HG02759 (cell line): ENCODE measurements around the gene POFUT1.
"Not testable (repeated sequence)": the region's sequence is repeated elsewhere in the genome, so short reads cannot be mapped to it uniquely, and the experiment has no call there.

Experiments
- ATAC-seq: cut with Tn5 transposase; IDR thresholded peaks from one replicate; pipeline ENCODE4 v1.9.1; 2021; ENCODE audit warnings: mild to moderate bottlenecking, moderate library complexity; ENCODE audit not compliant: unreplicated experiment

The POFUT1 gene

DNA sequence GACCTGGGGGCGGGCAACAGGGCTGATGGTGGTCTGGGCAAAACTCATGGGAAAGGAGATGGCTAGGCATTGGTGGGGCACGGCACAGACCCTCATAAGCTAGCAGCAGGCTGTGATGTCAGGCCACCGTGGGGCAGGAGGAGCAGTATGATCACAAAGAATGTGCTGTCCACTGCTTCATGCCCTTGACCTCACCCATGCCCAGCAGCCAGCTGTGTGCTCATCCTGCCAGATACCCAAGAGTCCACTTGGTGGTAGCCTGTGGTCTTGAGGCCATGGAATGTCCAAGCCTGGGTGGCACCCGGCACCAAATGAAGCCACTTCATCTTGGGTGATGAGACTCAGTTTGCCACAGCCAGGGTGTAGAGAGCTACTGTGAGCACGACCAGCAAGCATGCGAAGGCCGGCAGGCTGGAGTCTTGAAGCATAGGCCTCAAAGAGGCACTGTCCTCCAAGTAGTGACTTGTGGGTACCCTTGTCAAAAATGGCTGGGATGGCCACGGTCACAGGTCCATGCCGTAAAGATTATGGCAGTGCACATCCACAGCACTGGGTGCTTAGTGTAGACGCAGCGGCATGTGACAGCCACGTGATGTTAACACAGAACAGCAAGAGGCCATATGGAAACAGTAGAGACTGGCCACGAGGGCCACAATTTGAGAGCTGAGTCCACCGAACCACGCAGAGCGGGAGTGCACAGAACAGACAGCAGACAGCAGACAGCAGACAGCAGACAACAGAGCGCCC lies 19.1 kb upstream of the POFUT1 start:
- ATAC-seq = no peak

DNA sequence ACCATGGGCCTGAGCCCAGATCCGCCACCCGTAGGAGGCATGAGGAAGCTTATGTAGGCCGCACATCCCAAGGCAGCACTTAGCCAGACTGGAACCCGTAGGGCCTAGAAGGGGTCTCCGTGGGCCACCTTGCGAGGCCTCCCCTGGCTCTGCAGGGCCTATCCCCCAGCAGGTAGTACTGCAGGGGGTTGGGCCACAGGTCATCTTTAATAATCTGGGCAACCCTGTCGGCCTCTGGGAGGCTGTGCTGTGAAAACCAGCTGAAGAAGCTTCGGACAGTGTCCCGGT lies 18.6 kb upstream of the POFUT1 start:
- no peak for ATAC-seq

DNA sequence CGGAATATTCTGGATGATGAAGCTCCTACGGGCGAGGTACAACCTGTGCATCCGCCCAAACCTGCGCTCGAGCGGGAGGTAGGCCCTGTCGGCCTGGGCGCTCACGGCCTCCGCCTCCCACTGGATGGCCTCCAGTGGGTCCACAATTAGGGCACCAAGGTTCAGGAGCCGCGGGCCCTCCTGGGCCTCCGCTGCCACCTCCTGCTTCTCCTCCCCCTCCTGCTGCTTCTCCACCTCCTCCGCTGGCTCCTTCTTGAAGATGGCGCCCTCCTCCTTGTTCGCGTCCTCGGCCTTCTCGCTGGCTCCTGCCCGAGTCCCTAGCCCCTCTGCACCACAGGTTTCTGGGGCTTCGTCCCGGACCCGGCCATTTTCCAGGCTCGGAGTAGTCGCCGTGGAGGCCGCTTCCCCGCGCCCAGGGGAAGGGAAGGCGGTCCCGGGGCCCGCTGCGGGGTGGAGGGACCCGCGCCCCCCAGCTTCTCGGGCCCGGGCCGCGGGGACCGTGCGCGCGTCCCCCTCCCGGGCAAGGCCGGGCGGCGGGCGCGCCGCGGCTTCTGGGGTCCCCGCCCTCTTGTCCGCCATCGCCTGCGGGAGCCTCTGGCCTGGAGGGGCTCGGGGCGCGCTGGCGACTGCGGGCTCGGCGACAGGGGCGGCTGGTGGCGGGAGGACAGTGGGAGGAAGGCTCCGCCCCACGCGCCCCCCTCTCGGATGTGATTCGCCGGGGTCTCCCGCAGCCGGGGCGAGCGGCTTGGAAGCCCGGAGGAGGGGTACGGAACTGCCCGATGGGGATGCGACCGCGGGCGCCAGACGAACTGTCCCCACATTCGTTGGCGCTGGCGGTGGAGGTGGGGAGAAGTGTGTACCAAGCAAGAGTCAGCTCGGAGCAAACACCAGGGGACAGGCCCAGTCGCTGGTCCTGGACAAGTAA lies 17.7 kb upstream of the POFUT1 start:
- ATAC-seq = no peak

DNA sequence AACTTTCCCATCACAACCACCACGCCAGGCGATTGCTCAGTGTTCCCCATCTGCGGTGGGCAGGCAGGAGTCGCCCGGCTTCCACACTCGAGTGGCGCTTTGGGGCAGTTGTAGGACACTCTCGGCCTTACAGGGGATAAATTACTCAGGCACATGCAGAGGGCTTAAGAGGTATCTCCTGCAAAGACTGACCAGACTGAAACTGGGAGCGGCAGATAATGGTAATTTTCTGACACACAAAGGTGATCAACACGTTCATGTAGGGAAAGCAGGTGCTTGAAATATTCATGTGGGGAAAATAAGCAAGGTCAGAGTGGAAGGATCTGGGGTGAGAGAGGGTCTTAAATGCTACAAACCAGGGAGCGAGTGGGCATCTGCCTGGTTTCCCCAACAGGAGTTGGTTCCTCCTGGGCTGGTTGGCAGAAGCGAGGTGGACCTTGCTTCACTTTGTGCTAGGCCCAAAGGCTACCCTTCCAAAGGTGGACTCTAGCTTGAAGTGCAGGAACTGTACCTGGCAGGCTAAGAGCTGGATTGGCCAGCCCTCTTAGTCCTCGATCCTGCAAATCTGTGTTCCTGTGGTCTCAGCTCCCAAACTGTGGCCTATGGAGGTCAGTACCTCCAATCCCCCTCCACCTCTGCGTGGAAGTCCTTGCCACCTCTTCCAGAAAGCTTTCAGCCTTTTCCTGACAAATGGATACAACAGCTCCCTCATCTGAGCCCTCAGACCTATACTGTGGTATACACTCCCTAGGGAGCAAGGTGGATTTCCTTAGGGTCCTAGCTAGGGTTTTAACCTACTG lies 16.9 kb upstream of the POFUT1 start:
- ATAC-seq = no peak

DNA sequence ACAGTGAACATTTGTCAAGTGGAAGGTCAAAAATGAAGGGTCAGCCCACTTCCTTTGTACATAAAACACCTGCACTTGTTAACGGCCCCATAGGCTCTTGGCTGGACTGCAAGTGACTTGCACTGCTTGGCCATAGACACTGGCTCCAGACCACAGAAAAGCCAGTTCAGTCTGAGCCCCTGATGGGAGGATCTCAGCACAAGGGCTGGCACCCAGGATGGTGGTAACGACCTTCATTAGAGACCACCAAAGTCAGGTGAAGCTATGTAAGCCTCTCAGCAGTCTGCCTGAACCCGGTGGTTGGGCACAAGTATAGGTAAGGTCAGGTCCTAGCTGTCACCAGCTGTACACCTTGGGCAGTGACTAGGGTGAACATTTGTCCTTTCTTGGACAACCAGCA lies 16.3 kb upstream of the POFUT1 start:
- ATAC-seq = no peak

DNA sequence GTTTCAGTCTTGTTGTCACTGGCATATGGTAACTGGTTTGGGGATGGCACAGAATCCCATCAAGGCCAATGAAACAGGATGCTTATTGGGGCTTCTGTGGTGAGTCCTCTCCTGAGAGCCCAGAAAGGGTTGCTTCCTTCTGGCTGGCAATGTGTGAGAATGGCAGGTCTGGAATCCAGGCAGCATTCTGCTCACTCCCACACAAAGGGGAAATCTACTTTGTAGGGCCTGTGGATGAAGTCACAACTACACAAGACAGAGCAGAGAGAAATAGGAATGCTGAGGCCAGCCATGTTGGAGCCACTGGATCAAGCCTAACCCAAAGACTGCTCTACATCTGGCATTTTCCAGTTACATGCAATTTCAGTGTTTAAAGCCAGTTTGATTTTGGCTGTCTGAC lies 15.8 kb upstream of the POFUT1 start:
- ATAC-seq = no peak

DNA sequence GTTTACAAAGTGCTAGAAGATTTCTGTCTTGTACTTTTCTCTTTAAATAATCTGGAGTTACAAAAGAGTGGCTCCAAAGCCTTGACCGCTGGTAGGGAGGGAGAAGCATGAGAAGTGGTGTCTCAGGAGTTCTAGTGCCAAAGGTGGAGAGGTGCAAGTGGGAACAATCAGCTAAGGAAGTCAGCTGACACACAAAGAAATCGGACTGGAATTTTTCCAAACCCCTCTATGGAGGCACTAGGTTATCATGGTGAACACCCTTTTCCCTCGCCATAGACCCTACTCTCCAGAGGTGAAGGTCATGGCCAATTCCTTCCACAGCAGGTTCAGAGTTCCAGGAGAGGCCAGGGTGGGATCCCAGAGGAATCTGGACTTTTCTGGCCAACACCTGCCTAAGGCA lies 15.0 kb upstream of the POFUT1 start:
- no peak for ATAC-seq

DNA sequence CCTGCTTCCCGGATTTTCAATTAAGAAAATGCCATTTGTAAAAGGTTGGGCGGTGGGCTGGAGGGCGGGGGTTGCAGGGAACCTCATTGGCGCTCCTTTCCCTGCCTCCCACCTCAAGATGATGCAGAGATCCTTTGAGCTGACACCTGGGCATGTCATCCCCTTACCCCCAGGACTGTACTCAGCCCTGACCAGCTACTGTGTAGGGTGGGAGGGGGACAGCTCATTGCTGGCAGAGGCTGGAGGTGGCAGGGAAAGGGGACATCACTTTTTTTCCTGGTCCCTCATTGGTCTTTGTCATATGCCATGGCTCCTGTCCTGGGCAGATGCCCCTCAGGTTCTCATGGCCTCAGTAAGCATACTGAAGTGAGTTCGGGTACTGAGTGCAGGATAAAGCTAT lies 14.3 kb upstream of the POFUT1 start:
- not testable (repeated sequence) for ATAC-seq

DNA sequence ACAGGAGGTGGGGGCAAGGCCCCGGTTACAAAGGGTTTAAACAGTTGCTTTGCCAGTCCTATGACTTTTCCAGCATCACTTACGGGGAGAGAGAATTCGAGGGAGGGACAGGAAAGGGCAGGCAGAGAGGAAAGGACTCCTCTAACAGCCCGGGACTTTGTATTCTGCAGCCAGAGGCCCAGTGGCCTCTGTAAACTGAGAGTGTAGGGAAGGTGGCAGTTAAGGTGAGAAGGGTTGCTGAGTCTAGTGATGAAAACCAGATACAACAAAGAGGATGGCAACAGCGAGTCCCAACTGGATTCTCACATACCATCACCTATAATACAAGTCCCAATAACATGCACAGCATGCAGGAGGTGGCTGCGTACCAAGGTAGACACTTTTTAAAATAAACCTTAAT lies 13.7 kb upstream of the POFUT1 start:
- ATAC-seq = no peak

DNA sequence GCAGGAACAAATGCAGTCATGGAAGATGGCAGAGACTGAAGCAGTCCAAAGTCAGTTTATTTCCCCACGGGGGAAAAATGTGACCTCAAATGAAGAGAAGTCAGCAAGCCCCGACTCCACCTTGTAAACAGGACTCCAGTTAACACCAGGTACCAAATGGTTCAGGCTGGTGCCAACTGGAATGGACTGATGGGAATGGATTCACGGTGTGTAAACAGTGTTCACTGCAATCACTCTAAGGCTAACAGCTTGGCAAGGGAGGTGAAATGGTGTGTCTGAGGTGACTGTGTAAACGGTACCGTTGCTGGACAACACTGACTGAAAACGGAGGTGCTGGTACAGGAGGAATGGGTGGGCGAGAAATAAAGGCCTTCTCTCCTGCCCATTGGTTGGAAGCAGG lies 12.1 kb upstream of the POFUT1 start:
- no peak for ATAC-seq

DNA sequence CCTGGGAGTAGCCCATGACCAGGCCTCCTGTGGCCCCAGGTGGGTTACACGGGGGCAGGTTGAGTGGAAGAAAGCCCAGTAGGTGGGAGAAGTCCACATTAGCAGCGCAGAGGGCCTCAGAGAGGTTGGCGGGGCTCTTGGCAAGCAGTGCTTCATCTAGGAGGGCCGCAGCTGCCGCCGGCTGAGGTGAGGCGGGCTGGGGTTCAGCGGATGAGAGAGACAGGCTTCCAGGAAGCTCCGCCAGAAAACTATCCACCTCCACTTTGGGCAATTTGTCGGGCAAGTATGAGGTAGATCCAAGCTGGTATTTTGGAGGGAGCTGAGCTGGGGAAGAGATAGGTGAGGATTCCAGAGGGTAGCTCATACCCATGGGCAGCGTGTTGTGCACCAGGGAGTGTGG lies 11.1 kb upstream of the POFUT1 start:
- ATAC-seq = not testable (repeated sequence)

DNA sequence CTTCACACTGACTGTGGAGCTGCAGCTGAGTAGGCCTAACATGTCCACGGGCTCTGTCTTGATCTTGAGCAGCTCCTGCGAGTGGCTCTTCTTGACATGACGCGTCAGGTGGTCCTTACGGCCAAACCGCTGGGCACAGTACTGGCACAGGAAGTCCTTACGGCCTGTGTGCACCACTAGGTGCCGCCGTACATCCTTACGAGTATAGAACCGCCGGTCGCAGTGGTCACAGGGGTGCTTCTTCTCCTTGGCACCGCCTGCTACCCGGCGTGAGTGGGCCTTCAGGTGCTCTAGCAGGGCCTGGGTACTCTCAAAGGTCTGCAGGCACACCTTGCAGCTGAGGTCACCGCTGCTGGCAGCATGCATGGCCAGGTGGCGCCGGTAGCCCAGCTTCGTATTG lies 10.5 kb upstream of the POFUT1 start:
- ATAC-seq = not testable (repeated sequence)

DNA sequence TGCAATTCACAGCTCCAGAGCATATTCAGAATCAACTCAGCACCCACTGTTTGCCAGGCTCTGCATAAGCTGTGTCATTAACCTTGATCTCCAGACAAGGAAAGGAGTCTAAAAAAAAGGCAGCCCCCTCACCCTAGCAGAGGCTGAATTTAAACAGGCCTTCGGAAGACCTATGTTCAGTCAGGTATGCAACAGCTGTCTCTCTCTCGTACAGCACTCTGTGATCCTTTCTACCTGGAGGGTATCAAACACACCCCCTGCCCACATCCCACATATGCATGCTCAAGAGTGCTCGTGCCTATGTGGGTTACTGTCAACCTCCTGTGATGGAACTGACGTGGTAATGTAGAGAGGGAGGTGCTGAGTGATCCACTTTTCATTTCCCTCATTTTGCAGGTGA lies 8.7 kb upstream of the POFUT1 start:
- no peak for ATAC-seq

DNA sequence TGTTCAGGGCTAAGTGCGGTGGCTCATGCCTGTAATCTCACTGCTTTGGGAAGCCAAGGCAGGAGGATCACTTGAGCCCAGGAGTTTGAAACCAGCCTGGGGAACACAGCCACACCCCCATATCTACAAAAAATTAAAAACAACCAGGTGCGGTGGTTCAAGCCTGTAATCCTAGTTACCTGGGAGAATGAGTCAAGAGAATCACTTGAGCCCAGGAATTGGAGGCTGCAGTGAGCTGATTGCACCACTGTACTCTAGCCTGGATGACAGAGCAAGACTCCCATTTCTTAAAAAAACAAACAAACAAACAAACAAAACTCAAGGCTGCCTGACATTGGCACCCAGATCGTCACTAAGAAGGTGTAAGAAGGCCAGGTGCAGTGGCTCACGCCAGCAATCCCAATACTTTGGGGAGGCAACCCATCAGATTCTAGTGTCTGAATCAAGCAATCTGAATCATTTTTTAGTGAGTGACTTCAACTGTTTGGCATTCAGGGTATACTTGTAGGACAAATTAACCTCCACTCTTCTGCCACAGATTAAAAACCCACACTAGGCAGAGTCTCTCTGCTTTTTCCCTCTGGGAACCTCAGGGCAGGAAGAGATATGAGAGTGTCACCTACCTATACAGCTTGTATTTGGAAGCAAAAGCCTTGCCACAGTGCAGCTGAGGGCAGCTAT lies 6.2 kb upstream of the POFUT1 start:
- ATAC-seq = no peak

DNA sequence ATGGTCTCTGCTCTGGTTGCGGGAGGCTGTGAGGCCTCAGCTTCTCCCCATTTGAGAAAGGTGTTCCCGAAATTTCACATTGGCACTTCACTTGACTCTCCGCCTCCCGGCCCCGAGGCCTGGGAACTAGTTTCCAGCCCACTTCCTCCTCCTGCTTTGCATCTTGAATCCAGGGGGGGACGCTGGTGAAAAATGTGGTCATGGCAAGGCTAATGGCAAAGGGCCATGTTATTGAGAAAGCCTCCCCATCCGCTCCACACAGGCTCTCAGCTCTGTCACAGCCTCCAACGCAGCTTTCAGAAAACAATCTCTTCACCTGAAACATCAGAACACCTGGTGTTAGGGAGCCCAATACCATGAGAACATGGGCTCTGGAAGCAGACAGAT lies 5.7 kb upstream of the POFUT1 start:
- no peak for ATAC-seq

DNA sequence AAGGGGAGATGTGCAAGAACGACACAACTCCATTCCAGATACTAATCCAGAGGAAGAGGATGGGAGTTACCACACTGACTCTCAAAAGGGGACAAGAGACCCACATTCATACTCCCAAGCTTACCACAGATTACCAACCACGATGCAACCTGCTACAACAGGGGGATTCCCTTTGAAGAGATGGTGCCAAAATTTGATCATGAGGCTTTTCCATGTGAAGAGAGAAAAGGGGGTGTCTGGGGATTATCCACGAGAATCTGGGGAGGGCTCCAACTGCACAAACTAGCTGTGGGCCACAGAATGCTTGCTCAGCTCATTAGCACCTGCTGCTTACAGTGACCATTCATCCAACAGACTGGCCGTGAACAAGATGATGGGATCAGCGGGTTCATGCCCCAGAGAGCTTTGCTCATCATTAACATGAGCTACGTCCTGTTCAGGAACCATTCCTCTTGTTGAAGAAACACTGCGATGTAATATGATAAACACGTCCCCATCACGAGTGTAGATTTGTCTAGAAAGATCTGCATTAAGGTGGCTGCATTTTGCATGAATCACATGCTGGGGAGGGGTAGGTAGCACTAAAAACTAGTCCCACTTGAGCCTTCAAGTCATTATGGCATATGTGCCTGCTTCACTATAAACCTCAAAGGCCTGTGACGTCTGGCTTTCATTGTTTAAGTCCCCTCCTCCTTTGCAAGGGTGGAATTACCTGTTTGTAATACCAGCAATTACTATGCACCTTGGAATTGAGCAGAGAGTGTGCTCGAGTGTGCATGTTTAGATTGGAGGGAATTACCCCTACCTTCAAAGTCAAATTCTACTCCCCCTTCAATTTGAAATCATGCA lies 4.1 kb upstream of the POFUT1 start:
- no peak for ATAC-seq

DNA sequence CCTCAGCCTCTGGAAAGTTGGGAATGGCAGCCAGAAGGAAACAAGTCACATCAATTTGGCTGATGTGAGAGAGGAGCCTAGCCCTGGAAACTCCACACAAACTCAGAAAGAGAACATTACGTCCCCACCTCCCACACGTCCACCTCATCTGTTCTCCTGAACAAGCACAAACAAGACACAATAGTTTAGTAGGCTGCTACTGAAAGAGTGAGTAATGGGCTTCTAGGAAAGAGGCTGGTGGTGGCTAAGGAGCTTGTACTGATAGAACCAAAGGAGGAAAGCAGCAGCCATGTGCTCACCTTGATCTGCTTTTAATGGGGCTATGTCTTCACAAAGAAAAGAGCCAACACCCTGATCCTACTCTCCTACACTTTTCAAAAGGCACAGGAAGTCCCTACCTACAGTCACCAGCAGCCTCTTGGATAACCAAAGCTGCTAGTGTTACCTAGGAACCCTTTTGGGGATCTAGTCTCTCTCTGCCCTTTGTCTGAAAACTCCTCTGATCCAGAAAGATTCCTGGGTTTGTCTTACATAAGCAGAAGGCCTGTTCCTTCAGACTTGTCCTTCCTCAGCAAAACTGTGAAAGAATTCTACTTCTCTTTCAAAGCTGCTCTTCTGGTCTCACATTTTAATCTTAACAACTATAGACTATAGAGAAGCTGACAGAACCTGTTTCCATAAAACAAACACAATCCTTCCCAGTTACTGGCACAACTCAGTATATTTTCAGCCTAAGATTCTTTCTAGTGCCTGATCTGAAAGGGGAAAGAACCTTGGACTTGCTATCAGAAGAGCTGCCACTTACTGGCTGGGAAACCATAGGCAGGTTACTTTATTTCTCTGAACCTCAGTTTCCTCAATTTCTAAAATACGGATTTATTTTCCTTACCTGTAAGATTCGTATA lies 3.2 kb upstream of the POFUT1 start:
- no peak for ATAC-seq

DNA sequence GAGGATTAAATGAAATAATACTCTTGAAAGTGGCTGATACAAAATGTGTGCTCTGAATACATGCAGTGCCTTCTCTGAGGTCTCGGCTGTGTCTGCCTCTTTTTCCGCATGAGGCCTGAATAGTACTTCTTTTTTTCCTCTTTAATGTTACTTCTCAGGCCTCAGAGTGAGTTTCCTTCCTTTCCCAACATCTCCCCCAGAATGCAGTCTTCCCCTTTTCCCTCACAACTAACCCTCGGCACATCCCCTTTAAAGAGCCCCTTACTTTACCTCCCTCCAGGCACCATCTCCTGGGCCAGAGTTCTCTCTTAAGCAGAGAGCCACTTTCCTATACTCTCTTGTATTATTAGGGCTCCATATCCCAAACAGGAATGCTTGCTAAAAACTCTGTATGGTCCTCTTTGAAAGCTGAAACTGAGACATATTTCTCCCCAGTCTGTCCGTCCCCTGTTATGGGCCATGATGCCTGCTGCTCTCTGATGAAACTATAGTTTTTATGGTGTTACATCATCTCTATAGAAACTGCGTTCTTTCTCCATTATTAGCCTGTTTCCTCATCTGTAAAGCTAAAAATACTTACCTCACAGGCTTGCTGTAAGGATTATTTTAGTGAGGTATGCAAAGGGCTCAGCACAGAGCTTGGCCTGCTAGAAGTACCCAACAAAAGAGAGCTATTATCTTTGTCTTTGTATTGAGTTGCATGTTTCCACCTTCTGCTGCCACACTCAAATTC lies 2.4 kb upstream of the POFUT1 start:
- no peak for ATAC-seq
